PC-3 (cell line): ENCODE measurements around the gene ZNF646. TPM values are rescaled to one million over a fixed set of nuclear protein-coding genes. Genes with fewer than 3 reads are reported as not detected.

Experiments used
- ATAC-seq: fragments of 200-7000 bp; cut with Tn5 transposase; 2 replicates; pipeline ENCODE4 v1.9.1; 2020; ENCODE audit warnings: mild to moderate bottlenecking, moderate library complexity
- BruUV-seq: library from RNA; stranded (reverse); fragments of 400-500 nt; replicated peaks from 2 replicates; lab custom pipeline; 2021; lab: Mats Ljungman, UMichigan
- CTCF ChIA-PET: fragments of 300-600 bp; sonication (Branson Sonifier 250); formaldehyde crosslinking; loops from one replicate; lab custom pipeline; 2022; ENCODE audit warnings: antibody characterized with exemption; lab: Charles Lee
- POLR2A ChIA-PET: fragments of 300-600 bp; sonication (Branson Sonifier 250); formaldehyde crosslinking; loops from one replicate; lab custom pipeline; 2022; ENCODE audit warnings: antibody characterized with exemption; ENCODE audit not compliant: unreplicated experiment; lab: Charles Lee
- DNase-seq: peaks from one replicate; pipeline ENCODE4 v3.0.0-alpha.2; 2015
- H2AFZ ChIP-seq: fragments of 300-600 bp; sonication (generic); 2 replicates; pipeline ENCODE4 v1.6.0; 2016; ENCODE audit warnings: antibody characterized with exemption, low read length
- H3F3A ChIP-seq: fragments of 300-600 bp; sonication (generic); one replicate; pipeline ENCODE4 v1.6.0; 2017; ENCODE audit warnings: antibody characterized with exemption, low read length, control low read depth, mild to moderate bottlenecking; ENCODE audit not compliant: unreplicated experiment
- H3K27ac ChIP-seq: fragments of 300-600 bp; sonication (generic); 2 replicates; pipeline ENCODE4 v1.5.1; 2016; ENCODE audit warnings: mild to moderate bottlenecking, low read length
- H3K27me3 ChIP-seq: fragments of 300-600 bp; sonication (generic); 2 replicates; pipeline ENCODE4 v1.6.1; 2016; ENCODE audit warnings: low read length, mixed read lengths
- H3K36me3 ChIP-seq: fragments of 300-600 bp; sonication (generic); 2 replicates; pipeline ENCODE4 v1.6.1; 2016; ENCODE audit warnings: low read depth, mixed run types, low read length, mixed read lengths
- H3K4me1 ChIP-seq: fragments of 300-600 bp; sonication (generic); 2 replicates; pipeline ENCODE4 v1.5.1; 2016; ENCODE audit warnings: low read length; ENCODE audit not compliant: insufficient read depth
- H3K4me2 ChIP-seq: fragments of 300-600 bp; sonication (generic); 2 replicates; pipeline ENCODE4 v1.6.0; 2016; ENCODE audit warnings: low read length
- H3K4me3 ChIP-seq: fragments of 300-600 bp; sonication (generic); 2 replicates; pipeline ENCODE4 v1.5.1; 2016; ENCODE audit warnings: mild to moderate bottlenecking, low read length, mixed read lengths
- H3K79me2 ChIP-seq: fragments of 300-600 bp; sonication (generic); 2 replicates; pipeline ENCODE4 v1.6.1; 2017; ENCODE audit warnings: low read length, mixed read lengths
- H3K9ac ChIP-seq: fragments of 300-600 bp; sonication (generic); 2 replicates; pipeline ENCODE4 v1.6.0; 2016; ENCODE audit warnings: mild to moderate bottlenecking, low read length
- H3K9me2 ChIP-seq: fragments of 300-600 bp; sonication (generic); replicated peaks from 2 replicates; pipeline ENCODE4 v1.6.1; 2016; ENCODE audit warnings: mixed run types, low read length, mixed read lengths
- H3K9me3 ChIP-seq: fragments of 300-600 bp; sonication (generic); 2 replicates; pipeline ENCODE4 v1.6.1; 2016; ENCODE audit warnings: low read length, mixed read lengths
- H4K20me1 ChIP-seq: fragments of 300-600 bp; sonication (generic); 2 replicates; pipeline ENCODE4 v1.6.1; 2016; ENCODE audit warnings: low read length, mixed read lengths
- CTCF ChIP-seq: fragments of 300-600 bp; sonication (generic); conservative IDR thresholded peaks from 2 replicates; pipeline ENCODE4 v1.5.1; 2017; ENCODE audit warnings: antibody characterized with exemption, low read depth, mild to moderate bottlenecking, low read length
- EZH2 ChIP-seq: fragments of 300-600 bp; sonication (generic); IDR thresholded peaks from one replicate; pipeline ENCODE4 v1.6.1; 2017; ENCODE audit warnings: antibody characterized with exemption, mild to moderate bottlenecking, low read length; ENCODE audit not compliant: unreplicated experiment
- EZH2phosphoT487 ChIP-seq: fragments of 300-600 bp; sonication (generic); IDR thresholded peaks from 2 replicates; pipeline ENCODE4 v1.6.1; 2018; ENCODE audit warnings: mild to moderate bottlenecking, antibody characterized with exemption, low read length, borderline replicate concordance
- intact Hi-C: fragments of 100-400 bp; cut with micrococcal nuclease; formaldehyde crosslinking; loops from 2 replicates; pipeline ENCODE4 v1.9.0; 2023
- total RNA-seq: library from RNA; depleted of rRNA; stranded (reverse); fragments of >200 nt; gene quantifications from 2 replicates; pipeline ENCODE4 v1.2.3, GENCODE V29; 2014

The ZNF646 gene
- total RNA-seq, 1 experiment from 2014 or later: 8.5 TPM

GRCh38 chr16:31085873-31086628 lies 11.8 kb downstream of the ZNF646 start:
- Histone ChIP-seq H3K36me3 (no peaks in the 10 kb centered on the region; the same call in 1 of the 2 replicates), H2AFZ (no peak overlapping the region), H3K9me3 (no peaks in the 10 kb centered on the region), H3K27ac (no peak overlapping the region), H3K4me3 (no peak overlapping the region), H3K4me2 (no peak overlapping the region), H3F3A (no peaks in the 10 kb centered on the region), H3K4me1 (no peaks in the 10 kb centered on the region), H3K9me2 (no peaks in the 10 kb centered on the region), H3K27me3 (no peaks in the 10 kb centered on the region), H4K20me1 (no peaks in the 10 kb centered on the region), H3K9ac (no peak overlapping the region), H3K79me2 (no peaks in the 10 kb centered on the region; the same call in 1 of the 2 replicates)
- CTCF ChIA-PET: interaction anchor here (0.6 kb wide), 1 partner anchor 157 kb away, joined by 3 read pairs; no protein-coding TSS in a partner anchor
- ATAC-seq: no peak
- intact Hi-C loops: no loop called here
- POLR2A ChIA-PET: no interaction called here
- no peak for DNase-seq
- no peak for TF ChIP-seq EZH2
- TF ChIP-seq CTCF: no peak
- no peak for TF ChIP-seq EZH2phosphoT487
- BruUV-seq: no TSS peak

- Histone ChIP-seq H3K36me3 (peaks cover 3% of the 10 kb centered on the region; the same call in 1 of the 2 replicates), H2AFZ (no peak overlapping the region), H3K27me3 (no peaks in the 10 kb centered on the region), H3K4me3 (no peak overlapping the region), H3K9me3 (no peaks in the 10 kb centered on the region), H3K27ac (no peak overlapping the region), H3F3A (no peaks in the 10 kb centered on the region), H3K9me2 (no peaks in the 10 kb centered on the region), H3K9ac (no peak overlapping the region), H3K4me2 (no peak overlapping the region), H3K4me1 (no peaks in the 10 kb centered on the region), H4K20me1 (no peaks in the 10 kb centered on the region), H3K79me2 (no peaks in the 10 kb centered on the region; the same call in 1 of the 2 replicates)
- DNase-seq: no peak
- intact Hi-C loops: no loop called here
- POLR2A ChIA-PET: no interaction called here
- no peak for ATAC-seq
- CTCF ChIA-PET: no interaction called here
- TF ChIP-seq EZH2: no peak
- no peak for TF ChIP-seq CTCF
- TF ChIP-seq EZH2phosphoT487: no peak
- no TSS peak for BruUV-seq
These were observed 12.3 kb downstream of the ZNF646 start for GRCh38 chr16:31086629-31086906.

GRCh38 chr16:31087481-31087880 lies 13.3 kb downstream of the ZNF646 start:
- H4K20me1 ChIP-seq: 0 out of 2 replicates have a peak, but pooled peaks cover under 1% of the 10 kb centered on the region
- no peak for ATAC-seq
- no peaks in the 10 kb centered on the region for H3F3A ChIP-seq
- DNase-seq: no peak
- intact Hi-C loops: no loop called here
- no peaks in the 10 kb centered on the region for H3K9me2 ChIP-seq
- H3K27me3 ChIP-seq: no peaks in the 10 kb centered on the region
- ChIA-PET POLR2A (no interaction called here), CTCF (no interaction called here)
- H3K79me2 ChIP-seq: peaks cover 4% of the 10 kb centered on the region
- no peak overlapping the region for H3K4me2 ChIP-seq
- no peaks in the 10 kb centered on the region for H3K4me1 ChIP-seq
- H2AFZ ChIP-seq: no peak overlapping the region
- TF ChIP-seq EZH2: no peak
- TF ChIP-seq EZH2phosphoT487: no peak
- TF ChIP-seq CTCF: no peak
- BruUV-seq: no TSS peak
- no peak overlapping the region for H3K4me3 ChIP-seq
- H3K9me3 ChIP-seq: no peaks in the 10 kb centered on the region
- no peak overlapping the region for H3K27ac ChIP-seq
- no peak overlapping the region for H3K9ac ChIP-seq
- peaks cover 3% of the 10 kb centered on the region; the same call in 1 of the 2 replicates for H3K36me3 ChIP-seq
